SHP77 (cell line): Measurements from ENCODE around the gene CD248.
A peak's percentile ranks its signal among the peaks of the same experiment; 100 is the strongest.
"Not testable (repeated sequence)": the region's sequence is repeated elsewhere in the genome, so short reads cannot be mapped to it uniquely, and the experiment has no call there.

ENCODE experiments used
- DNase-seq, 2 experiments: peaks; one replicate each; lab custom pipeline; 2025; lab: John Stamatoyannopoulos, UW

CD248 gene

GRCh38 chr11:66289548-66290329 is 27.1 kb downstream of the CD248 start:
- peak; percentile 74 to 79 for DNase-seq

DNA sequence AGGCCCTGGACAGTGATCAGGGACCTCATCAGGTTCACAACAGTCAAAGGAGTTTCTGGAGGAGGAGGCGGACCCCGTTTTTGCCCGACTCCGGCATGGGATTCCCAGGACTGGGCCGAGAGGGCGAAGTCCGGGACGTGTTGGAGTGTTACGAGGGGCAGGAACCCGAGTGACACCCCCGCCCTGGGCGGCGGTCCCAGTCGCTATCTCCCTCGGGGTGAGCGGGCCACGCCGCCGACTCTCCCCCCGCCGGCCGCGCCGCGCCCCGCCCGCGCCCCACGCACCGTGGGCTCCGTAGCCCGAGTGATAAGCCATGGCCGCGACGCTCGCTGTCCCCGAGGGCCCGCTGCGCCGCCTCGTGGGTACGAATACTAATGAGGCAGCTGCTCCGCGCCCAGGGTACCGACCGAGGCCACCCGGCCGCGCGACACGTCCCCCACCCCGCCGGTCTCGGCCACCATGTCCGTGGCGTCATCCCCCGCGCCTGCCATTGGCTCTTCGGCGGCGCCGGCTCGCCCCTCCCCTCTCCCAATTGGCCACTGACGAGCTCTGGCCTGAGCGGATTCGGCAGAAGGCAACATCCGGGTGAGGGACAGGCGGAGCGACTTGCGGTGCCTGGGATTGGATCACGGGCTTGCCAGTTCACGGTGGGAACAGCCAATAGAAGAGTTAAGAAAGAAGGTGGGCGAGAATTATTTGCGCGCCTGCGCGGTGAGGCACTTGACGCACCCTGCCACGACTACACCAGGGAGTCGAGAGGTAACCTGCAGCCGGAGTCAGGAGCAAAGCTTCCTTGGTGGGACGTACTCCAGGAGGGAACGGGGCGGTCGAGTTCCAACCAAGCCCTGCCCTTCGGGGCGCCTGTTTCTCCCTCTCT is 27.9 kb downstream of the CD248 start, which contains the start of gene YIF1A:
TSS of gene YIF1A (minus strand) at position 473 of the 877 bp plus-strand sequence. CDS start at position 315, 158 bp downstream.
- peak; percentile 100 for DNase-seq

GRCh38 chr11:66287889-66288670 is 28.8 kb downstream of the CD248 start:
- DNase-seq = no peak

DNA sequence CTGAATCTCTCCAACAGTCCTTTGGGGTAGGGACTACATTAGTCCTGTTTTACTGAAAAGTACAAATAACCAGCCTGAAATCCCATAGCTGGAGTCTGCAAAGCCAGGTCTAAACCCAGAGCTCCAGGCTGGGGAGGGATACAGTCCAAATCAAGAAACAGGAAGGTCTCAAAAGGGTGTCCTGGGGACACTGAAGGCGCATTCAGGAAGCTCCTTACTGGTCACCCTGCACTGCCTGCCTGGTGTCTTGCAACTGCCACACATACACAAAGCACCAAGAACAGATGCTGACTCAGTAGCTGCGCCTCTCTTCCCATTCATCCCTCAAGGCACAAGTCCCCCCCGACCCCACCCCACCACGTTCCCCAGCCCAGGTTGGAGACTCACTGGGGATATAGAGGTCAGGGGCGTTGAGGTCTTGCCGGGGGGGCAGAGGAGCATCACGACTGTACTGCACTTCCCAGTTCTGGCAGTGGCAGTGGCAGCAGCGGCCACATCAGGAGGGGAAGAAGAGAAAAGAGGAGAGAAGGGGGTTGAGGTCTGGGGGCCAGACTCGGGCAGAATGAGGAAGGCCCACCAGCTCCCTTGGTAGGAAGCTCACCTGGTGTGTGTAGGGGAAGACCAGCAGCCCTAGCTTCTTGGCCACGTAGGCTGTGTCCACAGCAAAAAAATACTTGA is 29.5 kb downstream of the CD248 start:
- no peak for DNase-seq

DNA sequence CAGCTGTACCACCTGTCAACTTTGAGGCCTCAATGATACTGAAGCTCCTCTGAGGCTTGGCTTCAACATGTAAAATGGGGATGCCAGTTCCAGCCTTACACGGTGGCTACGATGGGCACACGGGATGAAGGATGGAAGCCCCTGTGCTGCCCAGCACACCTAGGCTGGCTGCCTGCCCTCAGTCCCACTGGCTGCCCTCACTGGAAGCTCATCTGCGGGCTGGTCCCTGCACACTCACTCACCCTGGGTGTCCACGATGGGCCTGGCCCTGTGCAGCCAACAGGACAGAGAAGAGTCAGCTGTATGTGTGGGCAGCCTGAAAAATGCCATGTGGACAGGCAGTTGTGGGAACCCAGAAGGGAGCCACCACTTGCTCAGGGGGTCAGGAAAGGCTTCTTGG is 30.1 kb downstream of the CD248 start:
- no peak for DNase-seq

DNA sequence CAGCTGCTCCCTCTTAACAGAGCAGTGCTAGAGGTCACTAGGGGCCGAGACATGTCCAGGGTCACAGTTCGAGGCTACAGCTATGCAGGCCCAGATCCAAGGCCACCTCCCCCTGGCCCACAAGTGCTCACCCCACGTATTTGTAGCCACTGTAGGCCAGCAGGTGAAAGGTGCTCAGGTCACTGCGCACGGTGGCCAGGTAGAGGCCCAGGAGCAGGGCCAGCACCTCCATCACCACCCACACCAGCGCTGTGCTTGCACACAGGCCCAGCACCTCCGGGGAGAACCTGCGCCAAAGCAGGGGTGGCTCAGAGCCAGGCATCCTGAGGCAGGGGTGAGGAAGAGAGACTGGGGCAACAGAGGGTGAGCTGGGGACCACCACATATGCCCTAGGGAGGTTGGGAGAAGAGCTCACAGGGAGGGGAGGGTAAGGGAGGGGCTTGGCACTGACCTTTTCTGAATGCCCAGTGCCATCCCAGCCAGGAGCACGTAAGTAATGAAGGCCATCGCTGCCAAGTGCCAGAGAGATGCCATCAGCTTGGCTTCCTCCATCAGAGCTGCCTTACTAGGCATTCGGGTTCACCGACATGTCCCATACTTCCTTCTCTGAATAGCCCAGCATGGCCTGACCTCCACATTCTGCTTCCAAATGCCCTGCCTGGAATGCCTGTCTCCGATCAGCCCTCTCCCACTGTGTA is 31.4 kb downstream of the CD248 start:
- no peak for DNase-seq

- no peak for DNase-seq
Measured at GRCh38 chr11:66284526-66285078, 32.2 kb downstream of the CD248 start.

GRCh38 chr11:66283461-66284105 is 33.3 kb downstream of the CD248 start:
- no peak for DNase-seq

DNA sequence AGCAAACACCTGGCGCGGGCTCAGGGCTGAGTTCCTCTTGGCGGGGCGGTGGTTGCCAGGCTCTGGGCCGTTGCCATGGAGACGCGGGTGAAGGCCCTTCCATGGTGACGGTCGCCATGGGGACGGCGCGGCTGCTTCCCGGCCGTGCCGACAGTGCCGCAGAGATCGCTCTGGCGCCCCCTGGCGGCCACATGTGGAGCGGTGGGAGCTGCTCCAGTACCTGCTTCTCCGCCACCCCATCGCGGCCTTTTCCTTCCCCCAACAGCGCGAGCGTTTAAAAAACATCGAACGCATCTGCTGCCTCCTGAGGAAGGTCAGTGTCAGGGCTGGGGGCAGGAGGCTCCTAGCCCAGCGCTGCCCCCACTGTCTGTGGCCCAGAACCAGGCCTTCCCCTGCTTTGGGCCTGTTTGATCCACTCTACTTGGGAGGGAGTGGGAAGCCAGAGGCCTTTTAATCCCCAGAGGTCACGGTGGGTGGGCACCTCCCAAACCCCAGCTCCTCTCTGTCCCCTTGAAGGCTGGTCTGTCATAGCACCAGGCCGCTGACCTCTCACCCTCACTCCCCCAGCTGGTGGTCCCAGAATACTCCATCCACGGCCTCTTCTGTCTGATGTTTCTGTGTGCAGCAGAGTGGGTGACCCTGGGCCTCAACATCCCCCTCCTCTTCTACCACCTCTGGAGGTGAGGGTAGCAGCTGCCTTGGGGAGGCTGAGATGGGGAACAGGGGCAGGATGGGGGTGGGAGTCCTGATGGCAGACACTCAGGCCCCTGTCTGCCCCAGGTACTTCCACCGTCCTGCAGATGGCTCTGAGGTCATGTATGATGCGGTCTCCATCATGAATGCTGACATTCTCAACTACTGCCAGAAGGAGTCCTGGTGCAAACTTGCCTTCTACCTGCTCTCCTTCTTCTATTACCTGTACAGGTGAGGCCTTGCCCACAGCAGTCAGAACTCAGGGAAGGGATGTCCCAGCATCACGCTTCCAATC is 34.1 kb downstream of the CD248 start:
- peak; percentile 99 for DNase-seq

DNA sequence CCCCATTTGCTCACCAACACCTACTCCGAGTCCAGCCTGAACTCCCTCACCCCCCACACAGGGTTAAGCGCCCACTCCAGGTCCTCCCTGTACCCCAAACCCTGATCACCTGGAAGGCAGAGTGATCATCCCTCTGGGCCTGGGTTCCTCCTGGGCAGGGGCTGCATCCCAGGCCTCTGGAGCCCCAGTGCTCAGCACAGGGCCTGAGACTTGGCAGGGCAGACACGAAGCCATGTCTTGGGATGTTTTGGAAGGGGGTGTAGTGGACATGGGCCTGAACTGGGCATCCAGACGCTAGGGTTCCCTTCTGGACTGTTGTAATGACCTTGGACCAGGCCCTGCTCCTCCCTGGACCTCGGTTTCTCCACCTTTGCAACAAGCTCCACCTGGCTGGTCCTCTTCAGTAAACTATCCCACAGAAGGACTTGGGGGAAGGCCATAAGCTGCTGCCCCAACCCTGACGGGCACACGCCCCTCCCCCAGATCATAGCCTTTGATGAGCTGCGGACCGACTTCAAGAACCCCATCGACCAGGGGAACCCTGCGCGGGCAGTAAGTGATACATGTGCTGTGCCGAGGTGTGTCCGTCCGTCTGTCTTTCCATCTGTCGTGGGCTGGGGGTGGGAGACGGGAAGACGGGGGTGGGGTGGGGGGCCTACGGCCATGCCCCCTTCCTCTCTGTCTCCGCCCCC is 34.9 kb downstream of the CD248 start:
- no peak for DNase-seq

DNA sequence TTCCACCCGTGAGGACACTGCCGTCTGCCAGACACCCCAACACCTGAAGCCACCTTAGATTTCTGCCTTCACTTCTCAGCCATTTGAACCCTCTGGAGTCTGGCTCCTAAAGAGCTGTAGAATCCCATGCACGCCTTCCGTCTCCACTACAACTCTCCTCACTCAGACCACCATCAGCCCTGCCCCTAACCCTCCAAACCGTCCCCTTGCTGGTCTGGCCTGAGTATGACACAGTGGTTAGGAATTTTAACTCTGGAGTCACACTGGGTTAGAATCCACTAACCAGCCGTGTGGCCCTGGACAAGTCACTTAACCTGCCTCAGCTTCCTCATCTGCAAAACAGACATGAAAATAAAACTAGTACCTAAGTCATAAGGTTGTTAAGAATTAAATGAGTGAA is 35.8 kb downstream of the CD248 start:
- no peak for DNase-seq

DNA sequence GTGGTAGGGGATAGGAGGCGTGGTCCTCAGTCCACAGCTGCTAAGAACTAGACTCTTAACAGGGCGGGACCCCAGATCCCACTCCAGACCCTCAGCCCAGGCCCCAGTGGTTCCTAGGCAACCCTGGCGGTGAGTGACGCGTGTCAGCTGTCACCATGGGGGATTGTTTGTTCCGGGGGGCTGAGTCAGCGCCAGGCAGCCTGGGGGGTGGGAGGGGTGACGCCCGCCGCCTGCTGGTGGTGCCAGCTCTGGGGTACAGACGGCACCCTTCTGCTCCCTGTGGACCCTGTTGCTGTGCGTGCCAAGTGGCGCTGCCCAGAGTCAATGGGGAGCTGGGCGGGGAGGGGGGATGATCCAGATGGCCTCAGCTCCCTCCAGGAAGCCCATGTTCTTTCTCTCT is 36.4 kb downstream of the CD248 start:
- no peak for DNase-seq

- DNase-seq = no peak
Measured at GRCh38 chr11:66279092-66279734, 37.6 kb downstream of the CD248 start.

- DNase-seq = no peak
Measured at GRCh38 chr11:66278363-66279091, 38.3 kb downstream of the CD248 start.

DNA sequence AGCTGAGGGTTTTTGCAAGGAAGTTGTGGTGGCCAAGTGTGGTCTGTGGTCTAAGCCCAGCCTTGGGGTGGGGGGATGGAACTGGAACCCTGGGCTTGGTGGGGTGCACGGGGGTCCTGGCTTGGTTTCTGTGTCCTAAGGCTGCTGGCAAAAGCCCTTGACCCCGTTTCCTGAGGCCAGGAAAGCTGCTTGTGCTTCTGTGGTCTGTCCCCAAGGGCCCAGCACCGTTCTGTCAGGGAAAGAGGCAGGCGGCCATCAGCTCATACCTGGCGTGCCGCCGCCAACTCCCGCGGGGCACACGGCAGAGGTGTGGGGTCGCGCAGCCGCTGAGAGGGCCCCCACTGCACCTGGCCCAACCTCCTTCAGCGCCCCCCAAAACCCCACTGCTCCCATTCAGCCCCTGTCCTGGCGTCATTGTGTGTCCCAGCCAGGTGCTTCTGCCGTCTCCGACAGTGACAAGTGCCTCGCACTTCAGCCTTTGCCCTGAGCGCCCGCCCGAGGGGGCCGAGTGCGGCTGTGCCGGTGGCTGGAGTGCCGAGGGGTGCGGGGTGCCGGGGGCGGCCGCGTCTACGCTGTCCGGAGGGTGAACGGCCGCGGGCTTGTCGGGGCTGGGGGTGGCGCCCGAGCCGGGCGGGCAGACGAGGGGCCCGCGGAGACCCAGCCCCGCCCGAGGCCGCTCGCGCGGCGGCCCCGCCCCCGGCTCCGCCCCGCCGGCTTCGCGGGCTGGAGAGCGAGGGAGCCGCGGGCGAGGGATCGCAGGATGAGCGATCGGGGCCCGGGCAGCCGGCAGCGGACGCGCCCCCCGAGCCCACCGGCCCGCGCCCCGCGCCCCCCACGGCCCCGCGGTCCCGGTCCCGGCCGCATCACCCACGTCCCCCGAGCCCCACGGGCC is 39.1 kb downstream of the CD248 start, which contains the start of gene CNIH2:
TSS of gene CNIH2 (plus strand) at position 705 of the 892 bp plus-strand sequence. CDS start 282 bp downstream, outside the sequence.
- DNase-seq = peak; percentile 47 to 66

DNA sequence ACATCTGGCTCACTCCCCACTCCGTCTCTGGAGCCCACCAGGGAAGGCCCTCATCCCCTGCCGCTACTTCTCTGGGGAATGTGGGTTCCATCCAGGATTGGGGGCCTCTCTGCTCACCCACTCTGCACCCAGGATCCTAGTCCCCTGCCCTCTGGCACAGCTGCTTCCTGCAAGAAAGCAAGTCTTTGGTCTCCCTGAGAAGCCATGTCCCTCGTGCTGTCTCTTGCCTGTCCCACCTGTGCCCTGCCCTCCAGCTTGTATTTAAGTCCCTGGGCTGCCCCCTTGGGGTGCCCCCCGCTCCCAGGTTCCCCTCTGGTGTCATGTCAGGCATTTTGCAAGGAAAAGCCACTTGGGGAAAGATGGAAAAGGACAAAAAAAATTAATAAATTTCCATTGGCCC is 39.8 kb downstream of the CD248 start:
- not testable (repeated sequence) for DNase-seq
